Measurements from ENCODE around the gene PPP1CA. TPM values are rescaled to one million over a fixed set of nuclear protein-coding genes. Genes with fewer than 3 reads are reported as not detected.

PPP1CA gene
- total RNA-seq, 3 donors from 2014 or later, result 130 to 239 (median 209) TPM

DNA sequence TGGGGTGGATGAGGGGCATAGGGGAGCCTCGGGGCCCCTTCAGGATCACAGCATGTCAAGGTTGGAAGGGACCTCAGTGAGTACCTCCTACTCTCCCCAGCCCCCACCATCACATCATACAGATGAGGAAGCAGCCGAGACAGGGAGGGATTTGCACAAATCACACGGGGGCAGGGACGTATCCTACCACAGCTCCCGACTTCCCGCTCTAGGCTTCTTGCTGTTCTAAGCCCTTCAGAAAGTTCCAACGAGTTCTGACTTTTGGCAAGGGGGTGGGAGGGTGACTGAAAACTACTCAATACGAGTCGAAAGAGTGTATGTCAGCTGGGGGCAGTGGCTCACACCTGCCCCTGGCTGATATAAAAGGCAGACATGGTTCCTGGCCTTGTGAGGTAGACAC is 14.6 kb downstream of the PPP1CA start:
- no peaks in the 10 kb centered on the region for H3K9me3 ChIP-seq
- no peak for ATAC-seq
- no peak overlapping the region for H3K4me3 ChIP-seq
- H3K36me3 ChIP-seq (ENCODE audit: low read depth), result no peaks in the 10 kb centered on the region
- TF ChIP-seq, protein P1, sequence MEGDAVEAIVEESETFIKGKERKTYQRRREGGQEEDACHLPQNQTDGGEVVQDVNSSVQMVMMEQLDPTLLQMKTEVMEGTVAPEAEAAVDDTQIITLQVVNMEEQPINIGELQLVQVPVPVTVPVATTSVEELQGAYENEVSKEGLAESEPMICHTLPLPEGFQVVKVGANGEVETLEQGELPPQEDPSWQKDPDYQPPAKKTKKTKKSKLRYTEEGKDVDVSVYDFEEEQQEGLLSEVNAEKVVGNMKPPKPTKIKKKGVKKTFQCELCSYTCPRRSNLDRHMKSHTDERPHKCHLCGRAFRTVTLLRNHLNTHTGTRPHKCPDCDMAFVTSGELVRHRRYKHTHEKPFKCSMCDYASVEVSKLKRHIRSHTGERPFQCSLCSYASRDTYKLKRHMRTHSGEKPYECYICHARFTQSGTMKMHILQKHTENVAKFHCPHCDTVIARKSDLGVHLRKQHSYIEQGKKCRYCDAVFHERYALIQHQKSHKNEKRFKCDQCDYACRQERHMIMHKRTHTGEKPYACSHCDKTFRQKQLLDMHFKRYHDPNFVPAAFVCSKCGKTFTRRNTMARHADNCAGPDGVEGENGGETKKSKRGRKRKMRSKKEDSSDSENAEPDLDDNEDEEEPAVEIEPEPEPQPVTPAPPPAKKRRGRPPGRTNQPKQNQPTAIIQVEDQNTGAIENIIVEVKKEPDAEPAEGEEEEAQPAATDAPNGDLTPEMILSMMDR (IDR thresholded peaks at IDR 0.05), result no peak
- intact Hi-C loops (cut with DNase I, micrococcal nuclease), result no loop called here
- DNase-seq, result no peak
- H3K4me1 ChIP-seq (ENCODE audit: low read depth), result peaks cover 17% of the 10 kb centered on the region

DNA sequence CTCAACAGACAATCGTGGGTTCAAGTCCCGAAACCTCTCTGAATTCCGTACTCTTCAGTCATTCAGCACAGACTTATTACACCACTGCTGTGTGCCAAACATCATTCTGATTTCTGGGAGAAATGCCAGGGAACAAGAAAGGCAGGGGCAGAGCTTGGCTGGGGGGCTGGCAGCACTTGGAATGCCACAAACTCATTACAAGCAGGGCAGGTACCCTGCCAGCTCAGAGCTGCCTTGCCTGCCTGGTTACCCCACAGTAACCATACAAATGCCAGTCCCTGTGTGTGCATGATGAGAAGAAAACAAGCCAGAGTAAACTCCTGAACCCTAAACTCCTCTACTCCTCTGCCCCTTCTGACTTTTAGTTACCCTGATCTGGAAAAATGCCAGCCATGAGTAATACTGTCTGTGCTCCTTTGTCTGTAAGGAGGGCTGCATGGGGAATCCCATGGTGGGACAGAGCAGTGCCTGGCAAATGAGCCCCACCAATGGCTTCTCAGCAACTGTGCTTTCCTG is 16.7 kb downstream of the PPP1CA start:
- intact Hi-C loops (cut with DNase I, micrococcal nuclease), result no loop called here
- DNase-seq (peak in 1 of 3 donors; percentile 20), ATAC-seq (no peak)
- TF ChIP-seq, protein P1 (IDR thresholded peaks at IDR 0.05), result no peak
- no peak overlapping the region for H3K4me3 ChIP-seq
- H3K36me3 ChIP-seq (ENCODE audit: low read depth), result no peaks in the 10 kb centered on the region
- H3K4me1 ChIP-seq (ENCODE audit: low read depth), result peaks cover 9% of the 10 kb centered on the region
- H3K9me3 ChIP-seq, result no peaks in the 10 kb centered on the region

GRCh38 chr11:67382276-67383136 is 19.2 kb downstream of the PPP1CA start:
- Histone ChIP-seq H3K36me3 (ENCODE audit: low read depth) (no peaks in the 10 kb centered on the region), H3K4me1 (ENCODE audit: low read depth) (peaks cover 9% of the 10 kb centered on the region), H3K4me3 (no peak overlapping the region), H3K9me3 (no peaks in the 10 kb centered on the region)
- TF ChIP-seq, protein P1 (IDR thresholded peaks at IDR 0.05), result peak; percentile 92
- peak; percentile 91 for ATAC-seq
- intact Hi-C loops (cut with DNase I, micrococcal nuclease), result no loop called here
- peak in 2 of 3 donors; percentile 90 to 92 for DNase-seq

- no peaks in the 10 kb centered on the region for H3K36me3 ChIP-seq (ENCODE audit: low read depth)
- H3K4me1 ChIP-seq (ENCODE audit: low read depth), result peaks cover 9% of the 10 kb centered on the region
- H3K9me3 ChIP-seq, result no peaks in the 10 kb centered on the region
- peak in 1 of 3 donors; percentile 26 for DNase-seq
- TF ChIP-seq, protein P1 (IDR thresholded peaks at IDR 0.05), result no peak
- intact Hi-C loops (cut with DNase I, micrococcal nuclease), result no loop called here
- ATAC-seq, result peak; percentile 31
- H3K4me3 ChIP-seq, result no peak overlapping the region
These were observed 20.2 kb downstream of the PPP1CA start for GRCh38 chr11:67381244-67381972.

GRCh38 chr11:67379061-67380058 is 22.3 kb downstream of the PPP1CA start:
- H3K9me3 ChIP-seq, result no peaks in the 10 kb centered on the region
- no peak overlapping the region for H3K4me3 ChIP-seq
- TF ChIP-seq, protein P1 (IDR thresholded peaks at IDR 0.05), result no peak
- H3K36me3 ChIP-seq (ENCODE audit: low read depth), result no peaks in the 10 kb centered on the region
- intact Hi-C loops (cut with DNase I, micrococcal nuclease), result no loop called here
- H3K4me1 ChIP-seq (ENCODE audit: low read depth), result peaks cover 14% of the 10 kb centered on the region
- DNase-seq (peak in 1 of 3 donors; percentile 41), ATAC-seq (peak; percentile 49)
